Ascending aorta (tissue), 2 donors: ENCODE measurements around the gene CCT2. TPM values are rescaled to one million over a fixed set of nuclear protein-coding genes. Genes with fewer than 3 reads are reported as not detected.

Experiments
- DNase-seq, 2 donors: peaks; one replicate each; pipeline ENCODE4 v3.0.0-alpha.2; 2019; ENCODE audit warnings: low spot score in 2 of 2
- H3K27ac ChIP-seq, 2 donors: fragments of 200-600 bp; sonication (generic); one replicate each; pipeline ENCODE4 v1.5.1; 2016 to 2017; ENCODE audit warnings: mild to moderate bottlenecking in 1 of 2
- H3K27me3 ChIP-seq: fragments of 200-600 bp; sonication (generic); one replicate; pipeline ENCODE4 v1.5.1; 2017
- H3K36me3 ChIP-seq, 2 donors: fragments of 200-600 bp; sonication (generic); one replicate each; pipeline ENCODE4 v1.5.1; 2016
- H3K4me1 ChIP-seq, 2 donors: fragments of 200-600 bp; sonication (generic); one replicate each; pipeline ENCODE4 v1.5.1; 2016 to 2017; ENCODE audit warnings: mild to moderate bottlenecking in 1 of 2
- H3K4me3 ChIP-seq, 2 donors: fragments of 200-600 bp; sonication (generic); one replicate each; pipeline ENCODE4 v1.5.1; 2016 to 2017; ENCODE audit warnings: mild to moderate bottlenecking in 1 of 2
- H3K9me3 ChIP-seq, 2 donors: fragments of 200-600 bp; sonication (generic); one replicate each; pipeline ENCODE4 v1.5.1; 2016
- intact Hi-C: fragments of 100-400 bp; cut with DNase I; formaldehyde crosslinking; loops from one replicate; pipeline ENCODE4 v1.15.1; 2023
- total RNA-seq: library from RNA; depleted of rRNA; stranded (reverse); fragments of >200 nt; gene quantifications from one replicate; pipeline ENCODE4 v1.1.0, GENCODE V29; 2016
- TF ChIP-seq, protein P1 (sequence below), 3 experiments: fragments of 200-600 bp in 2 of 3; fragments of 450-650 bp in 1 of 3; sonication (generic) in 2 of 3; IDR thresholded peaks; one replicate each; pipeline ENCODE4 v1.5.1; 2016 to 2019; ENCODE audit warnings: antibody characterized with exemption in 3 of 3, mild to moderate bottlenecking in 1 of 3, moderate library complexity in 1 of 3

The CCT2 gene
- total RNA-seq, 1 donor from 2014 or later: 65.0 TPM

GRCh38 chr12:69616025-69616424 is 30.8 kb downstream of the CCT2 start:
- intact Hi-C loops: no loop called here
- Histone ChIP-seq H3K36me3 (no peaks in the 10 kb centered on the region), H3K9me3 (no peaks in the 10 kb centered on the region)

DNA sequence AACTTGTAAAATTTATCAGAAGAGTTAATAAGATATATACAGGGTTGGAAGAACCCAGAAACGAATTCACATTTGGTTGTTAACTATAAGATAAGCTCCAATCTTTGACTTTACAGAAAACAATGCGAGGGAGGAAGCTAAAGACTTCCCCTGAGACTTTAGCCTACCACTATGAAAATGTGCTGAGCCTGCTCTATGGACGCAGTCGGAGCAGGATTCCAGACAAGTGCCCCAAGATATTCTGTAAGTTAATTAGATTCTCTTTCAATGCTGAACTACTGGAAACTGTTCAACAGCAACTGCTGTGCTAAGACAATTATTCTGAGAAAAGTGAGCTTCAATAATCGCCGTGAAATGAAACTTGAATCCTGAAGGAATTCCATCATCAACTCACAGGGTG is 33.8 kb downstream of the CCT2 start:
- DNase-seq: no peak
- TF ChIP-seq, protein P1, sequence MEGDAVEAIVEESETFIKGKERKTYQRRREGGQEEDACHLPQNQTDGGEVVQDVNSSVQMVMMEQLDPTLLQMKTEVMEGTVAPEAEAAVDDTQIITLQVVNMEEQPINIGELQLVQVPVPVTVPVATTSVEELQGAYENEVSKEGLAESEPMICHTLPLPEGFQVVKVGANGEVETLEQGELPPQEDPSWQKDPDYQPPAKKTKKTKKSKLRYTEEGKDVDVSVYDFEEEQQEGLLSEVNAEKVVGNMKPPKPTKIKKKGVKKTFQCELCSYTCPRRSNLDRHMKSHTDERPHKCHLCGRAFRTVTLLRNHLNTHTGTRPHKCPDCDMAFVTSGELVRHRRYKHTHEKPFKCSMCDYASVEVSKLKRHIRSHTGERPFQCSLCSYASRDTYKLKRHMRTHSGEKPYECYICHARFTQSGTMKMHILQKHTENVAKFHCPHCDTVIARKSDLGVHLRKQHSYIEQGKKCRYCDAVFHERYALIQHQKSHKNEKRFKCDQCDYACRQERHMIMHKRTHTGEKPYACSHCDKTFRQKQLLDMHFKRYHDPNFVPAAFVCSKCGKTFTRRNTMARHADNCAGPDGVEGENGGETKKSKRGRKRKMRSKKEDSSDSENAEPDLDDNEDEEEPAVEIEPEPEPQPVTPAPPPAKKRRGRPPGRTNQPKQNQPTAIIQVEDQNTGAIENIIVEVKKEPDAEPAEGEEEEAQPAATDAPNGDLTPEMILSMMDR (IDR thresholded peaks at IDR 0.05): no peak
- intact Hi-C loops: no loop called here

More at GRCh38 chr12:69616025-69616424, 30.8 kb downstream of the CCT2 start:
- TF ChIP-seq, protein P1 (IDR thresholded peaks at IDR 0.05): no peak
- Histone ChIP-seq H3K4me1 (no peaks in the 10 kb centered on the region), H3K27ac (no peak overlapping the region), H3K27me3 (no peaks in the 10 kb centered on the region), H3K4me3 (no peak overlapping the region)
- no peak for DNase-seq

DNA sequence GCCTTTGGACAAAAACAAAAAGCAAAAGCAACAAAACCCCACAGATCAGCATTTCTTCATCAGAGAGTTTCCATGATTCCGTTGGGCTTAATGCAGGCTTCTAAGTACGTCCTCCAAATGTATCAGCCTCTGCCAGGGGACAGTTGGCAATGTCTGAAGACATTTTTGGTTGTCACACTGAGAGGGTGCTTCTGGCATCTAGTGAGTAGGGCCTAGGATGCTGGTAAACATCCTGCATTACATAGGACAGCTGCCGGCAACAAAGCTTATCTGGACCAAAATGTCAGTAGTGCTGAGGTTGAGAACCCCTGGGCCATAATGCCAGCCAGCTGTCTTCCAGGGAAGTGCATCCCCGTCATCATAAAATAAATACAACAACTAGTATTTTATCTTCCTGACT is 34.8 kb downstream of the CCT2 start:
- Histone ChIP-seq H3K27me3 (no peaks in the 10 kb centered on the region), H3K9me3 (no peaks in the 10 kb centered on the region), H3K4me1 (no peaks in the 10 kb centered on the region), H3K27ac (no peak overlapping the region), H3K36me3 (no peaks in the 10 kb centered on the region), H3K4me3 (no peak overlapping the region)
- intact Hi-C loops: no loop called here
- DNase-seq: no peak
- TF ChIP-seq, protein P1 (IDR thresholded peaks at IDR 0.05): no peak

More for the DNA sequence above, 33.8 kb downstream of the CCT2 start:
- Histone ChIP-seq H3K9me3 (no peaks in the 10 kb centered on the region), H3K27me3 (no peaks in the 10 kb centered on the region), H3K4me3 (no peak overlapping the region), H3K27ac (no peak overlapping the region), H3K36me3 (no peaks in the 10 kb centered on the region), H3K4me1 (no peaks in the 10 kb centered on the region)

DNA sequence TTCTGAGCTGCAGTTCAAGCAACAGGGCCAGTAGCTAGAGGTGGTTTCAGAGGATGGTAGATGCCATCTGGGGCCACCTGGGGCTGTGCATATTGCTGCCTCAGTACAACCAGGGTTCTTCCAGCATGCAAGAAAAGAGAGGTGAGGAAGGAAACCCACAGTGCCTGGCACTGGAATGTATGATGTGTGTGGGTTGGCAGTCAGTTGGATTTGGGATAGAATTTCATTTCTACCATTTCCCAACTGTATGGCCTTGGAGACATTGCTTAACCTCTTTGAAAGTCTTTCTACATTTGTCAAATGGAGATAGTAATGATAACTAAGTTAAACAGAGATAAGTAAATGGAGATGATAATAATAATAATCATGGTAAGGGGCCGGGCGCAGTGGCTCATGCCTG is 35.7 kb downstream of the CCT2 start:
- no peak for DNase-seq
- no peak overlapping the region for H3K4me3 ChIP-seq
- TF ChIP-seq, protein P1 (IDR thresholded peaks at IDR 0.05): no peak
- intact Hi-C loops: no loop called here
- H3K27me3 ChIP-seq: no peaks in the 10 kb centered on the region
- no peaks in the 10 kb centered on the region for H3K4me1 ChIP-seq
- H3K27ac ChIP-seq: no peak overlapping the region
- no peaks in the 10 kb centered on the region for H3K9me3 ChIP-seq
- H3K36me3 ChIP-seq: no peaks in the 10 kb centered on the region

- Histone ChIP-seq H3K27ac (no peak overlapping the region), H3K4me1 (no peaks in the 10 kb centered on the region), H3K27me3 (no peaks in the 10 kb centered on the region), H3K4me3 (no peak overlapping the region), H3K36me3 (no peaks in the 10 kb centered on the region), H3K9me3 (no peaks in the 10 kb centered on the region)
- TF ChIP-seq, protein P1 (IDR thresholded peaks at IDR 0.05): no peak
- no peak for DNase-seq
- intact Hi-C loops: no loop called here
Measured at GRCh38 chr12:69621551-69621950, 36.3 kb downstream of the CCT2 start.

- H3K36me3 ChIP-seq: no peaks in the 10 kb centered on the region
- no peak overlapping the region for H3K4me3 ChIP-seq
- DNase-seq: no peak
- H3K9me3 ChIP-seq: no peaks in the 10 kb centered on the region
- H3K4me1 ChIP-seq: no peaks in the 10 kb centered on the region
- no peak overlapping the region for H3K27ac ChIP-seq
- intact Hi-C loops: no loop called here
- TF ChIP-seq, protein P1 (IDR thresholded peaks at IDR 0.05): no peak
- no peaks in the 10 kb centered on the region for H3K27me3 ChIP-seq
Measured at GRCh38 chr12:69623970-69624369, 38.7 kb downstream of the CCT2 start.
